ENCODE results near the gene DCLK2.

DNA sequence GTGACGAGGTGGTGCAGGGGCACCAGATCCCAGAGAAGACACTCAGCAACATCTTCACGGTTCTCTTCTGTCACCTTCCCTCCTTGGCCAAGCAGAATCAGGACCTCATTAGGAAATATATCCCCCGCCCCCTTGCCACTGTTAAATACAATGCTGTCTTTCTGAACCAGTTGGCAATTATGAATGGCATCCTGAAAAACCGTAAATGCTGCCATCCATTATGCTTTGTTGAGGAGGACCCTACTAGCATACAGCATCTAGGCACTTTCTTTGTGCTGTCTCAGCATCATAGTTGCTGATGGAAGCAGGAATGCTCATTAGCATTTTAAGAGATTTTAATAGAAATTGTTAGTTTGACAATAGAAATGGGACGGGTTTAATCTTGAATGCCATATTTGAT lies 138.5 kb downstream of the DCLK2 start:
- TF ChIP-seq EZH2phosphoT487 (conservative IDR thresholded peaks at IDR 0.05; ENCODE audit: low read length), result no peak
- TF ChIP-seq, protein P1, sequence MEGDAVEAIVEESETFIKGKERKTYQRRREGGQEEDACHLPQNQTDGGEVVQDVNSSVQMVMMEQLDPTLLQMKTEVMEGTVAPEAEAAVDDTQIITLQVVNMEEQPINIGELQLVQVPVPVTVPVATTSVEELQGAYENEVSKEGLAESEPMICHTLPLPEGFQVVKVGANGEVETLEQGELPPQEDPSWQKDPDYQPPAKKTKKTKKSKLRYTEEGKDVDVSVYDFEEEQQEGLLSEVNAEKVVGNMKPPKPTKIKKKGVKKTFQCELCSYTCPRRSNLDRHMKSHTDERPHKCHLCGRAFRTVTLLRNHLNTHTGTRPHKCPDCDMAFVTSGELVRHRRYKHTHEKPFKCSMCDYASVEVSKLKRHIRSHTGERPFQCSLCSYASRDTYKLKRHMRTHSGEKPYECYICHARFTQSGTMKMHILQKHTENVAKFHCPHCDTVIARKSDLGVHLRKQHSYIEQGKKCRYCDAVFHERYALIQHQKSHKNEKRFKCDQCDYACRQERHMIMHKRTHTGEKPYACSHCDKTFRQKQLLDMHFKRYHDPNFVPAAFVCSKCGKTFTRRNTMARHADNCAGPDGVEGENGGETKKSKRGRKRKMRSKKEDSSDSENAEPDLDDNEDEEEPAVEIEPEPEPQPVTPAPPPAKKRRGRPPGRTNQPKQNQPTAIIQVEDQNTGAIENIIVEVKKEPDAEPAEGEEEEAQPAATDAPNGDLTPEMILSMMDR (IDR thresholded peaks at IDR 0.05; ENCODE audit: insufficient read depth, low read length, poor library complexity, severe bottlenecking), result no peak

Data from SU-DHL-6 (cell line).